Measurements from ENCODE around the gene ZNF169. TPM values are rescaled to one million over a fixed set of nuclear protein-coding genes. Genes with fewer than 3 reads are reported as not detected.

Gene ZNF169
- total and polyA plus RNA-seq, 2 of the 8 experiments (the other 6 are each of a cell fraction or from before 2014, with no cell fraction given), result 7.0 to 9.0 TPM

Other genes starting within 250 kb of the ZNF169 start
- 6.9 and 7.3 TPM in 2 replicates for gene PTPDC1, start 174.8 kb upstream of the ZNF169 start, total RNA-seq (2021; fragmentation: NEBNext Ultra II Directional; extraction: Animal tissue kit (Norgen Biotek cat#: 25700))
- gene PTPDC1, start 174.8 kb upstream of the ZNF169 start, polyA plus RNA-seq (2011; rRNA removed), result 3.7 and 4.1 TPM in 2 replicates
- 0.19 TPM in 1 of 2 replicates, not detected in the other for gene NUTM2F, start 69.3 kb downstream of the ZNF169 start, total RNA-seq (2021; fragmentation: NEBNext Ultra II Directional; extraction: Animal tissue kit (Norgen Biotek cat#: 25700))
- 0.06 and 0.28 TPM in 2 replicates for gene NUTM2F, start 69.3 kb downstream of the ZNF169 start, polyA plus RNA-seq (2011; rRNA removed)

All from H1 (cell line).